ENCODE data around the gene CXXC5.

DNA sequence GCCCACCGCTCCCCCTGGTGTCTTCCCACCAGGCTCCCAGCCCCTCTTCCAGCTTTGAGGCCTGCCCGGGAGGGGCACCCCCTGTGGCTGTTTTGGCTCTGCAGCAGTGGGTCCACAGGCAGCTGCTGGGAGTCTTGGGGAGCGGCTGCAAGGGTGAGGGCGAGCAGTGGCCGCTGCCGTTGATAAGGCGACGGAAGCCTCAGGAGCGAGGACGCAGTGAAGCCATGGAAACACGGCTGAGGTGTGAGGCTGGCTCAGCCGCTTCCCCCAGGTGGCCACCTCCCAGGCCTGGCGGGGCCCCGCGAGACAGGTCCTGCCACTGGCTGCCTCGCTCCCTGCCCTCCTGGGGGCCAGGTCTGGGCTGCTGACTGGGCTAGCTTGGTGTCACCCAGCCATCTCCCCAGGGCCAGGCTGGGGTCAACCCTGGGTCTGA, 41.5 kb downstream of the CXXC5 start:
- TF ChIP-seq, protein P1, sequence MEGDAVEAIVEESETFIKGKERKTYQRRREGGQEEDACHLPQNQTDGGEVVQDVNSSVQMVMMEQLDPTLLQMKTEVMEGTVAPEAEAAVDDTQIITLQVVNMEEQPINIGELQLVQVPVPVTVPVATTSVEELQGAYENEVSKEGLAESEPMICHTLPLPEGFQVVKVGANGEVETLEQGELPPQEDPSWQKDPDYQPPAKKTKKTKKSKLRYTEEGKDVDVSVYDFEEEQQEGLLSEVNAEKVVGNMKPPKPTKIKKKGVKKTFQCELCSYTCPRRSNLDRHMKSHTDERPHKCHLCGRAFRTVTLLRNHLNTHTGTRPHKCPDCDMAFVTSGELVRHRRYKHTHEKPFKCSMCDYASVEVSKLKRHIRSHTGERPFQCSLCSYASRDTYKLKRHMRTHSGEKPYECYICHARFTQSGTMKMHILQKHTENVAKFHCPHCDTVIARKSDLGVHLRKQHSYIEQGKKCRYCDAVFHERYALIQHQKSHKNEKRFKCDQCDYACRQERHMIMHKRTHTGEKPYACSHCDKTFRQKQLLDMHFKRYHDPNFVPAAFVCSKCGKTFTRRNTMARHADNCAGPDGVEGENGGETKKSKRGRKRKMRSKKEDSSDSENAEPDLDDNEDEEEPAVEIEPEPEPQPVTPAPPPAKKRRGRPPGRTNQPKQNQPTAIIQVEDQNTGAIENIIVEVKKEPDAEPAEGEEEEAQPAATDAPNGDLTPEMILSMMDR (IDR thresholded peaks at IDR 0.05; ENCODE audit: poor library complexity) = no peak
- no peak for TF ChIP-seq EZH2 (IDR thresholded peaks at IDR 0.05; ENCODE audit: borderline replicate concordance)
